ENCODE measurements around the gene TBCD.

TBCD gene

GRCh38 chr17:82802075-82802780, 50.4 kb downstream of the TBCD start:
- TF ChIP-seq CTCF (IDR thresholded peaks at IDR 0.05; ENCODE audit: low read depth, low read length, missing control alignments) = no peak
- no peak overlapping the region for H3K4me3 ChIP-seq (ENCODE audit: low read depth, low read length)
- no peak for DNase-seq (ENCODE audit: low read depth)

- no peak overlapping the region for H3K4me3 ChIP-seq (ENCODE audit: low read depth, low read length)
These were observed 51.3 kb downstream of the TBCD start for GRCh38 chr17:82803185-82803584.

GRCh38 chr17:82803606-82804005, 51.7 kb downstream of the TBCD start:
- H3K4me3 ChIP-seq (ENCODE audit: low read depth, low read length) = no peak overlapping the region
- TF ChIP-seq CTCF (IDR thresholded peaks at IDR 0.05; ENCODE audit: low read depth, low read length, missing control alignments) = no peak
- DNase-seq (ENCODE audit: low read depth) = no peak

More at GRCh38 chr17:82803185-82803584, 51.3 kb downstream of the TBCD start:
- no peak for TF ChIP-seq CTCF (IDR thresholded peaks at IDR 0.05; ENCODE audit: low read depth, low read length, missing control alignments)
- DNase-seq (ENCODE audit: low read depth) = no peak

GRCh38 chr17:82804442-82805191, 52.8 kb downstream of the TBCD start:
- TF ChIP-seq CTCF (IDR thresholded peaks at IDR 0.05; ENCODE audit: low read depth, low read length, missing control alignments) = no peak
- DNase-seq (ENCODE audit: low read depth) = no peak
- no peak overlapping the region for H3K4me3 ChIP-seq (ENCODE audit: low read depth, low read length)

GRCh38 chr17:82805254-82805653, 53.4 kb downstream of the TBCD start:
- no peak overlapping the region for H3K4me3 ChIP-seq (ENCODE audit: low read depth, low read length)
- DNase-seq (ENCODE audit: low read depth) = no peak
- no peak for TF ChIP-seq CTCF (IDR thresholded peaks at IDR 0.05; ENCODE audit: low read depth, low read length, missing control alignments)

GRCh38 chr17:82805823-82806222, 54.0 kb downstream of the TBCD start:
- no peak overlapping the region for H3K4me3 ChIP-seq (ENCODE audit: low read depth, low read length)
- no peak for DNase-seq (ENCODE audit: low read depth)
- no peak for TF ChIP-seq CTCF (IDR thresholded peaks at IDR 0.05; ENCODE audit: low read depth, low read length, missing control alignments)

All from GM12864 (cell line).